H9 (cell line): ENCODE measurements around the gene IL1B. TPM values are rescaled to one million over a fixed set of nuclear protein-coding genes. Genes with fewer than 3 reads are reported as not detected.
A peak's percentile ranks its signal among the peaks of the same experiment; 100 is the strongest.

Experiments
- DNase-seq: peaks from one replicate; pipeline ENCODE4 v3.0.0-alpha.2; 2017
- H2AFZ ChIP-seq: one replicate; pipeline ENCODE4 v1.6.1; 2013; ENCODE audit warnings: mild to moderate bottlenecking, low read length, control low read depth, moderate library complexity
- H2AK5ac ChIP-seq: 2 replicates; pipeline ENCODE4 v1.6.1; 2013; ENCODE audit warnings: low read length, control low read depth, mixed read lengths; ENCODE audit not compliant: insufficient read length
- H2BK120ac ChIP-seq: one replicate; pipeline ENCODE4 v1.6.1; 2013; ENCODE audit warnings: low read depth, mild to moderate bottlenecking, low read length, control low read depth, inconsistent platforms; ENCODE audit not compliant: poor library complexity, severe bottlenecking
- H2BK12ac ChIP-seq: 2 replicates; pipeline ENCODE4 v1.6.1; 2013; ENCODE audit warnings: low read length, control low read depth, mixed read lengths, low read depth; ENCODE audit not compliant: insufficient read length
- H2BK15ac ChIP-seq: 2 replicates; pipeline ENCODE4 v1.6.1; 2013; ENCODE audit warnings: low read depth, low read length, control low read depth
- H2BK20ac ChIP-seq: one replicate; pipeline ENCODE4 v1.6.1; 2013; ENCODE audit warnings: low read depth, mild to moderate bottlenecking, low read length, control low read depth, inconsistent platforms; ENCODE audit not compliant: poor library complexity, severe bottlenecking
- H2BK5ac ChIP-seq: 2 replicates; pipeline ENCODE4 v1.6.1; 2013; ENCODE audit warnings: low read length, control low read depth, mixed read lengths; ENCODE audit not compliant: insufficient read length
- H3K14ac ChIP-seq: 2 replicates; pipeline ENCODE4 v1.6.1; 2013; ENCODE audit warnings: low read length, control low read depth; ENCODE audit not compliant: insufficient read depth
- H3K18ac ChIP-seq: 2 replicates; pipeline ENCODE4 v1.6.1; 2013; ENCODE audit warnings: low read depth, mild to moderate bottlenecking, mixed read lengths, low read length, control low read depth; ENCODE audit not compliant: insufficient read length
- H3K23ac ChIP-seq: 2 replicates; pipeline ENCODE4 v1.6.1; 2013; ENCODE audit warnings: low read length, control low read depth, mixed read lengths, low read depth; ENCODE audit not compliant: insufficient read length
- H3K23me2 ChIP-seq: 2 replicates; pipeline ENCODE4 v1.6.1; 2013; ENCODE audit warnings: low read depth, mild to moderate bottlenecking, mixed read lengths, low read length, control low read depth; ENCODE audit not compliant: insufficient read length, poor library complexity, severe bottlenecking
- H3K27ac ChIP-seq: 2 replicates; pipeline ENCODE4 v1.5.1; 2013; ENCODE audit warnings: low read length, control low read depth, mixed read lengths, low read depth; ENCODE audit not compliant: insufficient read length
- H3K27me3 ChIP-seq: 2 replicates; pipeline ENCODE4 v1.6.1; 2013; ENCODE audit warnings: low read length, control low read depth, inconsistent platforms; ENCODE audit not compliant: insufficient read depth
- H3K4ac ChIP-seq: 2 replicates; pipeline ENCODE4 v1.6.1; 2013; ENCODE audit warnings: low read depth, mild to moderate bottlenecking, control low read depth, inconsistent platforms, low read length, moderate library complexity
- H3K4me1 ChIP-seq: 2 replicates; pipeline ENCODE4 v1.6.1; 2013; ENCODE audit warnings: low read length, control low read depth, inconsistent platforms; ENCODE audit not compliant: insufficient read depth
- H3K4me2 ChIP-seq: 2 replicates; pipeline ENCODE4 v1.6.1; 2013; ENCODE audit warnings: low read length, control low read depth, mixed read lengths; ENCODE audit not compliant: insufficient read length, insufficient read depth
- H3K56ac ChIP-seq: 2 replicates; pipeline ENCODE4 v1.6.1; 2013; ENCODE audit warnings: low read depth, mild to moderate bottlenecking, mixed read lengths, low read length, control low read depth; ENCODE audit not compliant: insufficient read length
- H3K79me1 ChIP-seq: 2 replicates; pipeline ENCODE4 v1.6.1; 2013; ENCODE audit warnings: low read depth, mild to moderate bottlenecking, moderate library complexity, low read length, control low read depth, inconsistent platforms; ENCODE audit not compliant: insufficient read depth, poor library complexity, severe bottlenecking
- H3K79me2 ChIP-seq: 2 replicates; pipeline ENCODE4 v1.6.1; 2013; ENCODE audit warnings: low read length, control low read depth, inconsistent platforms; ENCODE audit not compliant: insufficient read depth
- H3K9ac ChIP-seq: 2 replicates; pipeline ENCODE4 v1.6.1; 2013; ENCODE audit warnings: low read length, control low read depth, mixed read lengths; ENCODE audit not compliant: insufficient read length; ENCODE audit errors: extremely low read depth
- H3K9me3 ChIP-seq: one replicate; pipeline ENCODE4 v1.6.1; 2013; ENCODE audit warnings: low read depth, low read length, inconsistent platforms; ENCODE audit not compliant: control insufficient read depth
- H3T11ph ChIP-seq: one replicate; pipeline ENCODE4 v1.6.1; 2013; ENCODE audit warnings: mild to moderate bottlenecking, low read length, control low read depth, inconsistent platforms
- H4K20me1 ChIP-seq: one replicate; pipeline ENCODE4 v1.6.1; 2013; ENCODE audit not compliant: control insufficient read depth, insufficient read length, insufficient read depth
- H4K5ac ChIP-seq: 2 replicates; pipeline ENCODE4 v1.6.1; 2013; ENCODE audit warnings: low read depth, mild to moderate bottlenecking, mixed read lengths, low read length, control low read depth; ENCODE audit not compliant: insufficient read length
- H4K8ac ChIP-seq: replicated peaks from 2 replicates; pipeline ENCODE4 v1.6.1; 2013; ENCODE audit warnings: low read length, control low read depth, mixed read lengths, low read depth; ENCODE audit not compliant: insufficient read length
- H4K91ac ChIP-seq: 2 replicates; pipeline ENCODE4 v1.6.1; 2013; ENCODE audit warnings: low read depth, mild to moderate bottlenecking, moderate library complexity, mixed read lengths, low read length, control low read depth; ENCODE audit not compliant: insufficient read length
- H3K27ac Mint-ChIP-seq, 3 experiments: 2 replicates in 2 of 3; 3 replicates in 1 of 3; pipeline ENCODE4 v1.8.0; 2020 to 2021; ENCODE audit warnings: mixed read lengths in 3 of 3, mild to moderate bottlenecking in 1 of 3, moderate library complexity in 1 of 3
- H3K27me3 Mint-ChIP-seq: 2 replicates; pipeline ENCODE4 v1.8.0; 2021; ENCODE audit warnings: low read depth, mild to moderate bottlenecking, moderate library complexity, mixed read lengths
- H3K36me3 Mint-ChIP-seq, 3 experiments: 2 replicates in 2 of 3; 3 replicates in 1 of 3; pipeline ENCODE4 v1.8.0; 2020 to 2021; ENCODE audit warnings: low read depth in 3 of 3, mixed read lengths in 3 of 3; ENCODE audit not compliant: insufficient read depth in 1 of 3
- H3K4me1 Mint-ChIP-seq, 2 experiments: 2 replicates each; pipeline ENCODE4 v1.8.0; 2020; ENCODE audit warnings: mixed read lengths in 2 of 2
- H3K4me3 Mint-ChIP-seq, 2 experiments: 2 replicates in 1 of 2; 3 replicates in 1 of 2; pipeline ENCODE4 v1.8.0; 2020 to 2021; ENCODE audit warnings: mild to moderate bottlenecking in 2 of 2, mixed read lengths in 2 of 2, moderate library complexity in 1 of 2
- H3K9me3 Mint-ChIP-seq, 2 experiments: 2 replicates in 1 of 2; 3 replicates in 1 of 2; pipeline ENCODE4 v1.8.0; 2020; ENCODE audit warnings: mild to moderate bottlenecking in 2 of 2, mixed read lengths in 2 of 2, moderate library complexity in 1 of 2
- WGBS: extraction: QIAGEN DNeasy Blood & Tissue Kit; methylation state at CpG from one replicate; pipeline ENCODE4 v1.1.7; 2013; ENCODE audit warnings: missing lambda C conversion rate, low lambda C conversion rate, mixed read lengths; ENCODE audit not compliant: insufficient read length; ENCODE audit errors: extremely low coverage; 5-methylcytosine and 5-hydroxymethylcytosine counted together
- total RNA-seq: library from RNA; stranded (reverse); gene quantifications from 2 replicates; pipeline ENCODE4 v1.2.1, GENCODE V29; 2021
- TF ChIP-seq, protein P1 (sequence below): fragments of 200-600 bp; sonication (generic); conservative IDR thresholded peaks from 3 replicates; pipeline ENCODE4 v1.8.0; 2021; ENCODE audit warnings: antibody characterized with exemption, mild to moderate bottlenecking

IL1B gene
- total RNA-seq, 1 experiment from 2014 or later: not detected

DNA sequence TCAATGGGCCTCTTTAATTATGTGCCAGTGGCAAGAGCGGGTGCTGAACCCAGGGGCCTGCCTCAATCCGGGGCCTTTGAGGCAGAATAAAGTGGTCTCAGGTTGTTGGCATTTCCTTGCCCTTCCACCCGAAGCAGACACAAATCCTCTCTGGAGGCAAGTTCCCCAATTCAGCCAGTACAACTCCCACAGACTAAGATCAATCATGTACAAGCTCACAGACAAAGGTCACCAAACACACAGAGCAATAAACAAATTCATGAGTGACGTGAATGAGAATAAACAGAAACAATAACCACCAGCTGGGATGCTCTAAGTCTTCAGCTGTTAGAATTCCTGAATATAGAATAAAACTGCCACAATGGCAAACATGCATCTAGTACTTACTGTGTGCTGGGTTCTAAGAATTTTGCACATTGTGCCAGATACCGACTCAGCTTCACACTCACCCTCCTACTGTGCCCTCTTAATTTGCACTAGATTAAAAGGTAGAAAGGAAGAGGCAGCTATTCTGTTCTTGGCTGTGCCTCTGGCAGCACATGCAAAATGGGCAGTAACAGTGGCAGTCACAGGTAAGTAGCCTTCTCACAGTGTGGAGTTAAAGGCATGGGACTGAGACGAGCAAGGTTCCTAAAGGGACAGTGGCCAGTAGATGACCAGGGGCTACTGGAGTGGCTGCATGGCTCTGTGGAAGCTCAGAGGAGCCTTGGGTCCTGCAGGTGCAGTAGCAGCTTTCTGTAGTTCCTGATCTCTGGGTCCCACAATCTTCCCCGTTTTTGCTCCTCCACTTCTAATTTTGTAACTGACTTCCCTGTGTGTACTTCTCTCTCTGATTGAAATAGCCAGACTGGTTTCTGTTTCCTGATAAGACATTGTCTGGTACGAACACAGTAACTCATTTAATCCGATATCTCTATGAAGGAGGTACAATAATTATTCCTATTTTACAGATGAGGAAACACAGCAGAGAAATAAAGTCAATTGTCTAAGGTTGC is 34.6 kb upstream of the IL1B start:
- Histone ChIP-seq H2BK5ac (no peak overlapping the region), H4K5ac (no peak overlapping the region), H2BK12ac (no peak overlapping the region), H3K56ac (no peak overlapping the region), H3K4me2 (no peak overlapping the region), H3K9ac (no peak overlapping the region), H3K14ac (peak overlapping the region; percentile 49), H3K9me3 (peaks cover 6% of the 10 kb centered on the region), H2BK15ac (no peak overlapping the region), H4K8ac (no peak overlapping the region), H4K91ac (no peak overlapping the region), H3K27me3 (no peaks in the 10 kb centered on the region), H4K20me1 (no peaks in the 10 kb centered on the region), H3K23me2 (no peaks in the 10 kb centered on the region), H3K4ac (no peak overlapping the region), H2AFZ (no peak overlapping the region), H3K4me1 (peaks cover 7% of the 10 kb centered on the region; the same call in 1 of the 2 replicates), H3K23ac (no peak overlapping the region), H2BK120ac (no peak overlapping the region), H3K18ac (no peak overlapping the region), H2AK5ac (no peak overlapping the region), H3K79me1 (no peaks in the 10 kb centered on the region), H3T11ph (no peak overlapping the region), H3K27ac (no peak overlapping the region), H3K79me2 (no peaks in the 10 kb centered on the region), H2BK20ac (no peak overlapping the region)
- Mint-ChIP-seq H3K9me3 (peaks cover 13 to 19% of the 10 kb centered on the region in 2 experiments), H3K4me1 (peaks cover 13% of the 10 kb centered on the region in 2 experiments), H3K27me3 (no peaks in the 10 kb centered on the region), H3K36me3 (peaks cover 7 to 13% (median 9%) of the 10 kb centered on the region in 3 experiments), H3K4me3 (no peak overlapping the region), H3K27ac (peak overlapping the region; percentile 5 to 21 (median 6); a peak in 2 of 7 replicates)
- DNase-seq: no peak
- TF ChIP-seq, protein P1, sequence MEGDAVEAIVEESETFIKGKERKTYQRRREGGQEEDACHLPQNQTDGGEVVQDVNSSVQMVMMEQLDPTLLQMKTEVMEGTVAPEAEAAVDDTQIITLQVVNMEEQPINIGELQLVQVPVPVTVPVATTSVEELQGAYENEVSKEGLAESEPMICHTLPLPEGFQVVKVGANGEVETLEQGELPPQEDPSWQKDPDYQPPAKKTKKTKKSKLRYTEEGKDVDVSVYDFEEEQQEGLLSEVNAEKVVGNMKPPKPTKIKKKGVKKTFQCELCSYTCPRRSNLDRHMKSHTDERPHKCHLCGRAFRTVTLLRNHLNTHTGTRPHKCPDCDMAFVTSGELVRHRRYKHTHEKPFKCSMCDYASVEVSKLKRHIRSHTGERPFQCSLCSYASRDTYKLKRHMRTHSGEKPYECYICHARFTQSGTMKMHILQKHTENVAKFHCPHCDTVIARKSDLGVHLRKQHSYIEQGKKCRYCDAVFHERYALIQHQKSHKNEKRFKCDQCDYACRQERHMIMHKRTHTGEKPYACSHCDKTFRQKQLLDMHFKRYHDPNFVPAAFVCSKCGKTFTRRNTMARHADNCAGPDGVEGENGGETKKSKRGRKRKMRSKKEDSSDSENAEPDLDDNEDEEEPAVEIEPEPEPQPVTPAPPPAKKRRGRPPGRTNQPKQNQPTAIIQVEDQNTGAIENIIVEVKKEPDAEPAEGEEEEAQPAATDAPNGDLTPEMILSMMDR: no peak
- no CpG with 5 or more reads among the region's 9 CpGs for WGBS
